Measurements from ENCODE around the gene SLK.

SLK gene

DNA sequence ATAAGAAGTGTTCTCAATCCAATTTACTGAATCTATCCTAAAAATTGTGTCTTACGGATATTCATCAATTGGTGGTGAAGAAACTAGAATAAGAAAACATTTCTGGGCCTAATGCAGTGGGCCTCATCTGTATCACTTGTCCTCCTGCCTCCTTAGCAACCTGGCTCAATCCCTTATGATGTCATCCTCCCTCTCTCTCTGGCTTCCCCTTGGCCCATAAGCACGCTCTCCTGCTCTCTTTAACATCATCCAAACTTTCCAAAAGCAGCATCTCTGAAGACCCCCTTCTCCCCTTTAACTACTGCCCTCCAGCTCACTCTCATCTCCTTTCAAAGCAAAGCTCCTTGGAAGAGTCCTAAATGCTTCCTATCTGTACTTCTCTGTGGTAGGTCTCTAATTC, 44.3 kb upstream of the SLK start:
- no peak overlapping the region for H3K4me3 ChIP-seq (ENCODE audit: insufficient read length, low read depth)
- no peaks in the 10 kb centered on the region for H3K9me3 ChIP-seq (ENCODE audit: insufficient read depth, low read length)
- H3K9ac ChIP-seq (ENCODE audit: insufficient read length, low read depth) = no peak overlapping the region
- H3K27me3 ChIP-seq (ENCODE audit: insufficient read depth, insufficient read length) = no peaks in the 10 kb centered on the region
- H3K4me1 ChIP-seq (ENCODE audit: insufficient read depth, insufficient read length) = peaks cover 6% of the 10 kb centered on the region
- no peak for DNase-seq (ENCODE audit: low read depth, low spot score)
- no peaks in the 10 kb centered on the region for H3K36me3 ChIP-seq (ENCODE audit: insufficient read depth, insufficient read length, low read length)
- TF ChIP-seq ZNF274 (IDR thresholded peaks at IDR 0.05; ENCODE audit: low read depth, low read length) = no peak
- no peak for TF ChIP-seq SUZ12 (IDR thresholded peaks at IDR 0.05; ENCODE audit: extremely low read depth, insufficient read depth, insufficient read length)
- TF ChIP-seq YY1 (IDR thresholded peaks at IDR 0.05; ENCODE audit: insufficient read depth, insufficient read length) = no peak

DNA sequence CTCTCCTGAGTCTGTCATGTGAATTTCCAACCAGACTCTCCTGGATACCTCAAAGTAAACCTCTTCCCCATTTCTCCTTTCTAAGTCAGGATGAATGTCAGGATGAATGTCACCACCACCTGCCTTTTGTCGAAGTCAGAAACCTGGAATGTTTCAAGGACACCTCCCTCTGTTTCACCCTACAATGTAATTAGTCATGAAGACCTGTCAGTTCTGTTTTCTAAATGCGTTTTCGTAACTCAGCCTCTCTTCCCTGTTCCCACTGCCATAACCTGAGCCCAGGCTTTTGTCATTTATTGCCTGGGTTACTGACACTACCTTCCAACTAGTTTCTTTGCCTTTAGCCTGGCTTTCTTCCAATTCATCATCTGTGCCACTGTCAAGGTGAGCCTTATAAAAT, 43.4 kb upstream of the SLK start:
- no peak overlapping the region for H3K9ac ChIP-seq (ENCODE audit: insufficient read length, low read depth)
- H3K4me3 ChIP-seq (ENCODE audit: insufficient read length, low read depth) = no peak overlapping the region
- peaks cover 6% of the 10 kb centered on the region for H3K4me1 ChIP-seq (ENCODE audit: insufficient read depth, insufficient read length)
- H3K36me3 ChIP-seq (ENCODE audit: insufficient read depth, insufficient read length, low read length) = no peaks in the 10 kb centered on the region
- TF ChIP-seq SUZ12 (IDR thresholded peaks at IDR 0.05; ENCODE audit: extremely low read depth, insufficient read depth, insufficient read length) = no peak
- no peak for TF ChIP-seq YY1 (IDR thresholded peaks at IDR 0.05; ENCODE audit: insufficient read depth, insufficient read length)
- TF ChIP-seq ZNF274 (IDR thresholded peaks at IDR 0.05; ENCODE audit: low read depth, low read length) = no peak
- no peaks in the 10 kb centered on the region for H3K9me3 ChIP-seq (ENCODE audit: insufficient read depth, low read length)
- H3K27me3 ChIP-seq (ENCODE audit: insufficient read depth, insufficient read length) = no peaks in the 10 kb centered on the region
- DNase-seq (ENCODE audit: low read depth, low spot score) = no peak

DNA sequence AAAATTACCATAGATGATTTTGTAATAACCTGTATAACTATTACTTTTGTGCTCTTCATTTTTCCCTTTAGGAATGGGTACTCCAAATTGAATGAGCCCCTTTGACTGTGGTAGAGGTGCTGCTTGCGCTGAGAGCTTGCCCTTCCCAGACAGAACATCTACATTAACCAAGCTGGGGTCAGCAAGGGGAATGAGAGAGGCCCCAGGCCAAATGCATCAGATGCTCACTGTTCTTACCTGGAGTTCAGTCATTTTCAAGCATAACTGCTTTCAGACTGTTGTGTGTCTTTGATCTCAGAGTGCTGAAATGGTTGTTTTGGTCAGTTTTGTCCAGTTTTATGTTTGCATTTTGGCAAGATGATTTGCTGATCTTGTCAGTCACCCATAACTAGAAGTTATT, 41.3 kb upstream of the SLK start:
- Histone ChIP-seq H3K36me3 (ENCODE audit: insufficient read depth, insufficient read length, low read length) (no peaks in the 10 kb centered on the region), H3K9me3 (ENCODE audit: insufficient read depth, low read length) (no peaks in the 10 kb centered on the region), H3K4me1 (ENCODE audit: insufficient read depth, insufficient read length) (peaks cover 4% of the 10 kb centered on the region), H3K27me3 (ENCODE audit: insufficient read depth, insufficient read length) (no peaks in the 10 kb centered on the region), H3K9ac (ENCODE audit: insufficient read length, low read depth) (no peak overlapping the region), H3K4me3 (ENCODE audit: insufficient read length, low read depth) (no peak overlapping the region)
- TF ChIP-seq YY1 (IDR thresholded peaks at IDR 0.05; ENCODE audit: insufficient read depth, insufficient read length) = no peak
- TF ChIP-seq SUZ12 (IDR thresholded peaks at IDR 0.05; ENCODE audit: extremely low read depth, insufficient read depth, insufficient read length) = no peak
- no peak for TF ChIP-seq ZNF274 (IDR thresholded peaks at IDR 0.05; ENCODE audit: low read depth, low read length)
- DNase-seq (ENCODE audit: low read depth, low spot score) = no peak

DNA sequence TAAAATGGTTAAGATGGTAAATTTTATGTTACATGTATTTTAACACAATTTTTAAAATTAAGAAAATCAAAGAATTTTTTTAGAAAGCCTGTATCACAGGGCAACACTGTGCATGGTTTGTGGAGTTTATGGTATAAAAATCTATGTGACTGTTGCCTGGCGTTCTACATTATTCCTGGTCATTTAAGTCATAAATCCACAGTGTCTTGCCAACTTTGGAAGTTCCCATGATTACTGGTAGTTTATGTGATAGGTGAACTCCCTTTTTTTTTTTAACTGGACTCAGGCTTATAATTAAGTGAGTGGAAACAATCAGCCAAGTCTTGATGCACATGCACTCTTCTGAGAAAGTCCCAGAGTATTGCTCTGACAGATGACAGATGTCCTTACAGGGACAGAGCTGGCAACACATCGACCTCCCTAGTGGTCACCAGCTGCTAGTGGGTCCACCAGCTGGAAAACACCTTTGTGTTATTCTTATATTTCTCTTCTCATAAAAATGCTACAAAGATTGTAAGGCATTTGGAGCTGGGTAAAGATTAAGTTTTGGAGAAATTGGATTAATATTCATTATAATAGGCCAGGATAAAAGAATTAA, 40.1 kb upstream of the SLK start:
- H3K36me3 ChIP-seq (ENCODE audit: insufficient read depth, insufficient read length, low read length) = no peaks in the 10 kb centered on the region
- H3K27me3 ChIP-seq (ENCODE audit: insufficient read depth, insufficient read length) = no peaks in the 10 kb centered on the region
- H3K4me3 ChIP-seq (ENCODE audit: insufficient read length, low read depth) = no peak overlapping the region
- no peaks in the 10 kb centered on the region for H3K9me3 ChIP-seq (ENCODE audit: insufficient read depth, low read length)
- peaks cover 2% of the 10 kb centered on the region for H3K4me1 ChIP-seq (ENCODE audit: insufficient read depth, insufficient read length)
- TF ChIP-seq SUZ12 (IDR thresholded peaks at IDR 0.05; ENCODE audit: extremely low read depth, insufficient read depth, insufficient read length) (no peak), ZNF274 (IDR thresholded peaks at IDR 0.05; ENCODE audit: low read depth, low read length) (no peak), YY1 (IDR thresholded peaks at IDR 0.05; ENCODE audit: insufficient read depth, insufficient read length) (no peak)
- no peak for DNase-seq (ENCODE audit: low read depth, low spot score)
- H3K9ac ChIP-seq (ENCODE audit: insufficient read length, low read depth) = no peak overlapping the region

DNA sequence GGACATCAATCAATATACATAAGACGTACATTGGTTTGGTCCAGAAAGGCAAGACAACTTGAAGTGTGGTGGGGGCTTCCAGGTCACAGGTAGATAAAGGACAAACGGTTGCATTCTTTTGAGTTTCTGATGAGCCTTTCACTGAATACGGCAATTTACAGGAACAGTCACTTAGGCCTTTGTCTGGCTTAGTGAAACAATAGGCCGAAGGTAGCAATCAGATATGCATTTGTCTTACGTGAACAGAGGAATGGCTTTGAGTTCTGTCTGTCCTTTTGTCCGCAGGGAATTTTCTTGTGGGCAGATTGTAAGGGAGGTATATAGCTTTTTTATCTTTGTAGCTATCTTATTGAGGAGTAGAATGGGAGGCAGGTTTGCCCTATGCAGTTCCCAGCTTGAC, 38.2 kb upstream of the SLK start:
- Histone ChIP-seq H3K4me3 (ENCODE audit: insufficient read length, low read depth) (no peak overlapping the region), H3K36me3 (ENCODE audit: insufficient read depth, insufficient read length, low read length) (no peaks in the 10 kb centered on the region), H3K9ac (ENCODE audit: insufficient read length, low read depth) (no peak overlapping the region), H3K9me3 (ENCODE audit: insufficient read depth, low read length) (no peaks in the 10 kb centered on the region), H3K4me1 (ENCODE audit: insufficient read depth, insufficient read length) (no peaks in the 10 kb centered on the region), H3K27me3 (ENCODE audit: insufficient read depth, insufficient read length) (no peaks in the 10 kb centered on the region)
- TF ChIP-seq SUZ12 (IDR thresholded peaks at IDR 0.05; ENCODE audit: extremely low read depth, insufficient read depth, insufficient read length) (no peak), ZNF274 (IDR thresholded peaks at IDR 0.05; ENCODE audit: low read depth, low read length) (no peak), YY1 (IDR thresholded peaks at IDR 0.05; ENCODE audit: insufficient read depth, insufficient read length) (no peak)
- no peak for DNase-seq (ENCODE audit: low read depth, low spot score)

DNA sequence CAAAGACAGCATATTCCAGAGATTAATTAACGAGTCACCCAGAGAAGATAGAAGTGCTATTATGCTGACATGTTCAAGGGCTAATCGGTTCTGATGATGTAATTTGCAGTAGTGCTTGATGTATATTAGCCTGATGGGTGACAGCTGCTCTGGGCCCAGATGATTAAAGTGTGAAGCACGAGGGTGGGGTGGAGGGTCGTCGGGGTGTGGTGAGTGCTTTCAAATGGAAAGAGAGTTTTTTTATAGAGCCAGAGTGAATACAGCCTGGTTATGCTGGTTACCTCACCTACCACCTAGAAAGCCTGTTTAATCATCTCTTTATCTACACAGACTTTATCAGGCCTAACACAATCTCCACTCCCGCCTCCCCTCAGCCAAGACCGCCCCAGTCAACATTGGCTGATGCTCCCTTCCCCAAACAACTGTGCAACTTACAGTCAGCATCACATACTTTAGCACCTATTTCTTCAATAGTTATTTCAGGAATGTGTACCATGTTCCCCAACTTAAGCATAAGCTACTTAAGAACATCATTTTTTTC, 37.5 kb upstream of the SLK start:
- no peak overlapping the region for H3K9ac ChIP-seq (ENCODE audit: insufficient read length, low read depth)
- H3K36me3 ChIP-seq (ENCODE audit: insufficient read depth, insufficient read length, low read length) = no peaks in the 10 kb centered on the region
- no peaks in the 10 kb centered on the region for H3K27me3 ChIP-seq (ENCODE audit: insufficient read depth, insufficient read length)
- H3K9me3 ChIP-seq (ENCODE audit: insufficient read depth, low read length) = no peaks in the 10 kb centered on the region
- no peak for DNase-seq (ENCODE audit: low read depth, low spot score)
- H3K4me1 ChIP-seq (ENCODE audit: insufficient read depth, insufficient read length) = no peaks in the 10 kb centered on the region
- TF ChIP-seq YY1 (IDR thresholded peaks at IDR 0.05; ENCODE audit: insufficient read depth, insufficient read length) (no peak), SUZ12 (IDR thresholded peaks at IDR 0.05; ENCODE audit: extremely low read depth, insufficient read depth, insufficient read length) (no peak), ZNF274 (IDR thresholded peaks at IDR 0.05; ENCODE audit: low read depth, low read length) (no peak)
- H3K4me3 ChIP-seq (ENCODE audit: insufficient read length, low read depth) = no peak overlapping the region

DNA sequence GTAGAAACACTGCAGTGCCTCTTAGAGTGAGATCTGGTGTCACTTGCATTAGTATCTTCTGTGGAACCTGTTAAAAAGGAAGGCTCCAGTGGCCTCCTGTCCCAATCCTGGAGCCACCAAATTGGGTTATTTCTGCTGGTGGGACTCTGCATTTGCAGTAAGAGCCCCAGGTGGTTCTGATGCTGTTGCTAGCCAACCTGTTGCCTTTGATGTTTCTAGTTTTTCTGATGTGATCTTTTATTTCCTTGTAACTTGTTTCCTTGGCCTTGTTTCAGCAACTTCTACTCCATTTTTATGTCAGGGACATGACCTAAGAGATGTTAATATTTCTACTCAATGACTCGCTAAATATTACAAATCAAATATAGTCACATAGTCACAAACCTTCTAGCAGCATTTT, 36.5 kb upstream of the SLK start:
- Histone ChIP-seq H3K36me3 (ENCODE audit: insufficient read depth, insufficient read length, low read length) (no peaks in the 10 kb centered on the region), H3K4me3 (ENCODE audit: insufficient read length, low read depth) (no peak overlapping the region), H3K27me3 (ENCODE audit: insufficient read depth, insufficient read length) (no peaks in the 10 kb centered on the region), H3K9me3 (ENCODE audit: insufficient read depth, low read length) (no peaks in the 10 kb centered on the region), H3K4me1 (ENCODE audit: insufficient read depth, insufficient read length) (no peaks in the 10 kb centered on the region), H3K9ac (ENCODE audit: insufficient read length, low read depth) (no peak overlapping the region)
- TF ChIP-seq ZNF274 (IDR thresholded peaks at IDR 0.05; ENCODE audit: low read depth, low read length) (no peak), SUZ12 (IDR thresholded peaks at IDR 0.05; ENCODE audit: extremely low read depth, insufficient read depth, insufficient read length) (no peak), YY1 (IDR thresholded peaks at IDR 0.05; ENCODE audit: insufficient read depth, insufficient read length) (no peak)
- DNase-seq (ENCODE audit: low read depth, low spot score) = no peak
